ENCODE measurements around the gene HOMEZ. TPM values are rescaled to one million over a fixed set of nuclear protein-coding genes. Genes with fewer than 3 reads are reported as not detected.
"Not testable (repeated sequence)": the region's sequence is repeated elsewhere in the genome, so short reads cannot be mapped to it uniquely, and the experiment has no call there.

The HOMEZ gene
- total RNA-seq, 2 experiments from 2014 or later, result 7.1 to 17.2 TPM

DNA sequence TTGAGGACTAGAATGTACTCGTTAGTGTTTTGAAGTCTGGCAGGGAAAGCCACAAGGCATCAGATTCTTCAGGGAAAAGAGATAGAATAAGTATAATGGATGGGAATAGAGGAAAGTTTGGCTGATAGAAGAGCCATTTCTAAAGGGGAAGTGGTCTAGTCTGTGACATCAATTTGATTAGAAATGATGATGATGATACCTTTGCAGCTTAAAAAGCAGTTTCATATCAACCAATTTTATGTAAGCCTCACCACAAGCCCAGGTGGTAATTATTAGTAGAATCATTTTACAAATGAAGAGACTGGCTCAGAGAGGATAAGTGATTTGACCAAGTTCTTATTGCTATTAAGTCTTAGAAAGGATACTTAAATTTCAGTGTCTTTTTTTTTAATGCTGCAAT lies 45.3 kb downstream of the HOMEZ start:
- TF ChIP-seq, protein P1, sequence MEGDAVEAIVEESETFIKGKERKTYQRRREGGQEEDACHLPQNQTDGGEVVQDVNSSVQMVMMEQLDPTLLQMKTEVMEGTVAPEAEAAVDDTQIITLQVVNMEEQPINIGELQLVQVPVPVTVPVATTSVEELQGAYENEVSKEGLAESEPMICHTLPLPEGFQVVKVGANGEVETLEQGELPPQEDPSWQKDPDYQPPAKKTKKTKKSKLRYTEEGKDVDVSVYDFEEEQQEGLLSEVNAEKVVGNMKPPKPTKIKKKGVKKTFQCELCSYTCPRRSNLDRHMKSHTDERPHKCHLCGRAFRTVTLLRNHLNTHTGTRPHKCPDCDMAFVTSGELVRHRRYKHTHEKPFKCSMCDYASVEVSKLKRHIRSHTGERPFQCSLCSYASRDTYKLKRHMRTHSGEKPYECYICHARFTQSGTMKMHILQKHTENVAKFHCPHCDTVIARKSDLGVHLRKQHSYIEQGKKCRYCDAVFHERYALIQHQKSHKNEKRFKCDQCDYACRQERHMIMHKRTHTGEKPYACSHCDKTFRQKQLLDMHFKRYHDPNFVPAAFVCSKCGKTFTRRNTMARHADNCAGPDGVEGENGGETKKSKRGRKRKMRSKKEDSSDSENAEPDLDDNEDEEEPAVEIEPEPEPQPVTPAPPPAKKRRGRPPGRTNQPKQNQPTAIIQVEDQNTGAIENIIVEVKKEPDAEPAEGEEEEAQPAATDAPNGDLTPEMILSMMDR (conservative IDR thresholded peaks at IDR 0.05; ENCODE audit: low read length), result no peak
- no peak for TF ChIP-seq EZH2phosphoT487 (IDR thresholded peaks at IDR 0.05; ENCODE audit: borderline replicate concordance, low read depth, low read length)
- Histone ChIP-seq H3K4me2 (ENCODE audit: low read length) (no peak overlapping the region), H3K9me2 (ENCODE audit: insufficient read depth, low read length) (no peaks in the 10 kb centered on the region), H3K4me1 (ENCODE audit: insufficient read depth, low read length, poor library complexity, severe bottlenecking) (no peaks in the 10 kb centered on the region), H2AFZ (ENCODE audit: low read length) (no peak overlapping the region), H3K79me2 (ENCODE audit: insufficient read depth, low read depth, low read length) (no peaks in the 10 kb centered on the region), H3K9me3 (ENCODE audit: low read length) (no peaks in the 10 kb centered on the region), H3K36me3 (ENCODE audit: insufficient read depth, low read length) (no peaks in the 10 kb centered on the region), H3K4me3 (ENCODE audit: low read depth, low read length, poor library complexity, severe bottlenecking) (no peak overlapping the region), H3K27ac (ENCODE audit: low read depth, low read length, poor library complexity, severe bottlenecking) (no peak overlapping the region), H4K20me1 (ENCODE audit: insufficient read depth, low read length) (no peaks in the 10 kb centered on the region; the same call in 1 of the 2 replicates)
- CTCF ChIA-PET (ENCODE audit: unreplicated experiment), result no interaction called here
- POLR2A ChIA-PET, result no interaction called here
- intact Hi-C loops (cut with micrococcal nuclease; ENCODE audit: unreplicated experiment), result no loop called here
- DNase-seq (ENCODE audit: low spot score), result no peak
- BruUV-seq (replicated peaks), result no TSS peak

DNA sequence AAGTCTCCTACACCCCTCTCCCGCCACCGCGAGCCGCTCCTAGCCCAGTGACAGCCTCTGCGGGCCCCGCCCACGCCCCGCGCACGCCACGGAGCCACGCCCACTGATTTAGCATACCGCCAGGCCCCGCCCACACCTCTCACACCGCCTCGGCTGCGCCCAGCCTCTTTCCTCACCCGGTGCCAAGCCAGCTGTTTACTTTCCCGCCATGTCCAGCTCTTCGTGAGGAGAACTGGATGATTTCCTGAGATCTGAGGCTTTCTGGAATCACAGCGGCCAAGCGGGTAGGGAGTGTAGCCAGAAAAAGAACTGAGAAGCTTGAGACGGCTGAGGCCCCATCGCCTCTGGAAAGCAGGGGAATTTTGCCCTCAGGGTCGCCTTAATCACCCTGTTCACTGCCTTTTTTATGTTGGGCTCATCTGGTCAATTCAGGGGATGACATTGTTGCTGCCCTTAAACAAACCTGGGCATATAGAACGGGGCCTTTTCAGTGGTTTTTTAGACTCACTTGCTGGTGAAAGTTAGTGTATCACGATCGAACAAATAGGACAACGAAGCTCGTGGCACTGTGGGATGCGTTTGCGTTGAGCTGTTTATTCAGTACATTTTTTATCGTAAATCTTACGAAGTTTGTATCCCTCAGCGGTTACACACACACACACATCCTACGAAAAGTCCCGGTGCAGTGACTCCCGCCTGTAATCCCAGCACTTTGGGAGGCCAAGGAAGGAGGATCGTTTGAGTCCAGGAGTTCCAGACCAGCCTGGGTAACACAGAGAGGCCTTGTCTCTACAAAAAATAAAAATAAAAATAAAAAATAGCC lies 47.9 kb downstream of the HOMEZ start, which contains the start of gene RNF212B:
TSS of gene RNF212B (plus strand) at position 165 of the 823 bp plus-strand sequence. CDS start 2,410 bp downstream, outside the sequence.
- H3K9me3 ChIP-seq (ENCODE audit: low read length), result no peaks in the 10 kb centered on the region
- POLR2A ChIA-PET, result no interaction called here

DNA sequence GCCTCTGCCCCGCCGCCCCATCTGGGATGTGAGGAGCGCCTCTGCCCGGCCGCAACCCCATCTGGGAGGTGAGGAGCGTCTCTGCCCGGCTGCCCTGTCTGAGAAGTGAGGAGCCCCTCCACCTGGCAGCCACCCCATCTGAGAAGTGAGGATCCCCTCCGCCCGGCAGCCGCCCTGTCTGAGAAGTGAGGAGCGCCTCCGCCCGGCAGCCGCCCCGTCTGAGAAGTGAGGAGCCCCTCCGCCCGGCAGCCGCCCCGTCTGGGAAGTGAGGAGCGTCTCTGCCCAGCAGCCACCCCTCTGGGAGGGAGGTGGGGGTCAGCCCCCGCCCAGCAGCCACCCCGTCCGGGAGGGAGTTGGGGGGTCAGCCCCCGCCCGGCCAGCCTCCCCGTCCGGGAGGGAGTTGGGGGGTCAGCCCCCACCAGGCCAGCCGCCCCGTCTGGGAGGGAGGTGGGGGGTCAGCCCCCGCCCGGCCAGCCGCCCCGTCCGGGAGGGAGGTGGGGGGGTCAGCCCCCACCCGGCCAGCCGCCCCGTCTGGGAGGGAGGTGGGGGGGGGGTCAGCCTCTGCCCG lies 53.6 kb downstream of the HOMEZ start:
- H3K4me3 ChIP-seq (ENCODE audit: low read depth, low read length, poor library complexity, severe bottlenecking); H4K20me1 ChIP-seq (ENCODE audit: insufficient read depth, low read length); H3K4me1 ChIP-seq (ENCODE audit: insufficient read depth, low read length, poor library complexity, severe bottlenecking); BruUV-seq (replicated peaks); H3K9me2 ChIP-seq (ENCODE audit: insufficient read depth, low read length); H3K27ac ChIP-seq (ENCODE audit: low read depth, low read length, poor library complexity, severe bottlenecking); H3K36me3 ChIP-seq (ENCODE audit: insufficient read depth, low read length); POLR2A ChIA-PET; H3K79me2 ChIP-seq (ENCODE audit: insufficient read depth, low read depth, low read length); intact Hi-C loops (cut with micrococcal nuclease; ENCODE audit: unreplicated experiment); H3K4me2 ChIP-seq (ENCODE audit: low read length); DNase-seq (ENCODE audit: low spot score); H3K9me3 ChIP-seq (ENCODE audit: low read length); CTCF ChIA-PET (ENCODE audit: unreplicated experiment); H2AFZ ChIP-seq (ENCODE audit: low read length): not testable (repeated sequence)

More for the DNA sequence above, 47.9 kb downstream of the HOMEZ start, which contains the start of gene RNF212B:
- intact Hi-C loops (cut with micrococcal nuclease; ENCODE audit: unreplicated experiment), result no loop called here
- peak within 1 kb of the TSS; percentile 12; the same call in 1 of the 2 replicates for H2AFZ ChIP-seq (ENCODE audit: low read length)
- H3K27ac ChIP-seq (ENCODE audit: low read depth, low read length, poor library complexity, severe bottlenecking), result no peak within 1 kb of the TSS
- DNase-seq (ENCODE audit: low spot score), result peak; percentile 52
- peak within 1 kb of the TSS; percentile 30 for H3K4me2 ChIP-seq (ENCODE audit: low read length)
- H3K9me2 ChIP-seq (ENCODE audit: insufficient read depth, low read length), result no peaks in the 10 kb centered on the region
- no peaks in the 10 kb centered on the region for H3K79me2 ChIP-seq (ENCODE audit: insufficient read depth, low read depth, low read length)
- CTCF ChIA-PET (ENCODE audit: unreplicated experiment), result no interaction called here
- no peaks in the 10 kb centered on the region for H3K36me3 ChIP-seq (ENCODE audit: insufficient read depth, low read length)
- BruUV-seq (replicated peaks), result no TSS peak
- H4K20me1 ChIP-seq (ENCODE audit: insufficient read depth, low read length), result no peaks in the 10 kb centered on the region
- TF ChIP-seq, protein P1 (conservative IDR thresholded peaks at IDR 0.05; ENCODE audit: low read length), result no peak
- no peak for TF ChIP-seq EZH2phosphoT487 (IDR thresholded peaks at IDR 0.05; ENCODE audit: borderline replicate concordance, low read depth, low read length)
- no peaks in the 10 kb centered on the region for H3K4me1 ChIP-seq (ENCODE audit: insufficient read depth, low read length, poor library complexity, severe bottlenecking)
- no peak within 1 kb of the TSS for H3K4me3 ChIP-seq (ENCODE audit: low read depth, low read length, poor library complexity, severe bottlenecking)

Measured in OCI-LY7 (cell line).